ENCODE measurements around the gene FRRS1L. TPM values are rescaled to one million over a fixed set of nuclear protein-coding genes. Genes with fewer than 3 reads are reported as not detected.

The FRRS1L gene
- total RNA-seq, 1 donor from 2014 or later: 82.2 TPM

GRCh38 chr9:109101202-109101595, 65.8 kb downstream of the FRRS1L start:
- DNase-seq: no peak

GRCh38 chr9:109100543-109101201, 66.4 kb downstream of the FRRS1L start:
- no peak for DNase-seq

GRCh38 chr9:109098960-109099308, 68.1 kb downstream of the FRRS1L start:
- DNase-seq: no peak

GRCh38 chr9:109098171-109098959, 68.7 kb downstream of the FRRS1L start:
- DNase-seq: no peak

GRCh38 chr9:109097146-109097545, 69.9 kb downstream of the FRRS1L start:
- DNase-seq: no peak

GRCh38 chr9:109095321-109095720, 71.7 kb downstream of the FRRS1L start:
- no peak for DNase-seq

GRCh38 chr9:109094268-109094667, 72.8 kb downstream of the FRRS1L start:
- DNase-seq: no peak

GRCh38 chr9:109092587-109092986, 74.5 kb downstream of the FRRS1L start:
- no peak for DNase-seq

- DNase-seq: no peak
Observed at GRCh38 chr9:109092051-109092580, 74.9 kb downstream of the FRRS1L start.

- DNase-seq: no peak
Observed at GRCh38 chr9:109088221-109088620, 78.8 kb downstream of the FRRS1L start.

- DNase-seq: no peak
Observed at GRCh38 chr9:109087795-109088194, 79.3 kb downstream of the FRRS1L start.

GRCh38 chr9:109086221-109086620, 80.8 kb downstream of the FRRS1L start:
- no peak for DNase-seq

GRCh38 chr9:109085510-109085909, 81.5 kb downstream of the FRRS1L start:
- DNase-seq: no peak

GRCh38 chr9:109083813-109084405, 83.1 kb downstream of the FRRS1L start:
- no peak for DNase-seq

- DNase-seq: no peak
Observed at GRCh38 chr9:109083141-109083540, 83.9 kb downstream of the FRRS1L start.

- DNase-seq: no peak
Observed at GRCh38 chr9:109082091-109082620, 84.9 kb downstream of the FRRS1L start.

Small RNAs within 50 kb of the gene (small RNA-seq; reads per million reads assigned to genes)
- gene RNU6-984P: not detected

Other genes with a start within 250 kb of the FRRS1L start
- 52.7 TPM for gene ELP1, start 233.1 kb downstream of the FRRS1L start, total RNA-seq
- gene ABITRAM, start 232.8 kb downstream of the FRRS1L start, total RNA-seq: 8.9 TPM
- 14.0 TPM for gene CTNNAL1, start 153.8 kb downstream of the FRRS1L start, total RNA-seq
- 85.0 TPM for gene TMEM245, start 47.3 kb downstream of the FRRS1L start, total RNA-seq
- gene EPB41L4B, start 153.8 kb upstream of the FRRS1L start, total RNA-seq: 3.7 TPM

Data from occipital lobe (tissue), 3 donors.